Peyer's patch (tissue), 4 donors: ENCODE results near the gene GTPBP10.
A peak's percentile ranks its signal among the peaks of the same experiment; 100 is the strongest.

Experiments
- CTCF ChIP-seq, 6 experiments: fragments of 450-650 bp in 4 of 6; fragments of 200-600 bp in 2 of 6; sonication (generic) in 1 of 6; IDR thresholded peaks; one replicate each; pipeline ENCODE4 v1.5.1; 2017 to 2019; ENCODE audit warnings: antibody characterized with exemption in 6 of 6, mild to moderate bottlenecking in 3 of 6, moderate library complexity in 1 of 6
- POLR2A ChIP-seq, 2 donors: fragments of 450-650 bp; IDR thresholded peaks; one replicate each; pipeline ENCODE4 v1.5.1; 2017; ENCODE audit warnings: antibody characterized with exemption in 2 of 2, mild to moderate bottlenecking in 2 of 2, moderate library complexity in 2 of 2

GRCh38 chr7:90298145-90299038, 48.1 kb upstream of the GTPBP10 start:
- TF ChIP-seq CTCF (IDR thresholded peaks at IDR 0.05): peak in 4 of 6 experiments; percentile 44 to 62 (median 50)
- no peak for TF ChIP-seq POLR2A (IDR thresholded peaks at IDR 0.05)
